CD4-positive, CD25-positive, alpha-beta regulatory T cell (primary cell): ENCODE data around the gene SAMD8. TPM values are rescaled to one million over a fixed set of nuclear protein-coding genes. Genes with fewer than 3 reads are reported as not detected.
"Not testable (repeated sequence)": the region's sequence is repeated elsewhere in the genome, so short reads cannot be mapped to it uniquely, and the experiment has no call there.

ENCODE experiments used
- ATAC-seq, 2 donors: fragments of 150-1000 bp; cut with Tn5 transposase; one replicate each; pipeline ENCODE4 v1.10.0; 2021; ENCODE audit warnings: low read depth in 2 of 2, moderate number of reproducible peaks in 2 of 2, moderate library complexity in 1 of 2
- DNase-seq, 3 donors: peaks; one replicate each; pipeline versions ENCODE4 v3.0.0 to v3.0.0-alpha.2; 2012 to 2022; ENCODE audit warnings: mixed read lengths in 1 of 3
- H3K27ac ChIP-seq: one replicate; pipeline ENCODE4 v1.7.0; 2013; ENCODE audit warnings: mild to moderate bottlenecking, low read length; ENCODE audit not compliant: insufficient read depth, poor library complexity, severe bottlenecking
- H3K27me3 ChIP-seq: one replicate; pipeline ENCODE4 v1.7.0; 2013; ENCODE audit warnings: low read length; ENCODE audit not compliant: control insufficient read depth, insufficient read depth
- H3K36me3 ChIP-seq: one replicate; pipeline ENCODE4 v1.7.0; 2013; ENCODE audit warnings: mild to moderate bottlenecking, low read length, moderate library complexity; ENCODE audit not compliant: control insufficient read depth, insufficient read depth
- H3K4me1 ChIP-seq: 2 replicates; pipeline ENCODE4 v1.7.0; 2013; ENCODE audit warnings: mild to moderate bottlenecking, low read length; ENCODE audit not compliant: insufficient read depth, control insufficient read depth, poor library complexity, severe bottlenecking
- H3K4me3 ChIP-seq: one replicate; pipeline ENCODE4 v1.7.0; 2013; ENCODE audit warnings: low read depth, mild to moderate bottlenecking, low read length, moderate library complexity
- H3K9me3 ChIP-seq, 2 experiments: 1 replicate in 1 of 2; 2 replicates in 1 of 2; pipeline ENCODE4 v1.7.0; 2013; ENCODE audit warnings: low read length in 2 of 2, mild to moderate bottlenecking in 1 of 2, moderate library complexity in 1 of 2; ENCODE audit not compliant: control insufficient read depth in 2 of 2
- H3K27ac Mint-ChIP-seq, 3 donors: one replicate each; pipeline ENCODE4 v1.8.0; 2020 to 2022; ENCODE audit warnings: mild to moderate bottlenecking in 3 of 3, mixed read lengths in 3 of 3, moderate library complexity in 2 of 3
- H3K27me3 Mint-ChIP-seq: one replicate; pipeline ENCODE4 v1.8.0; 2022; ENCODE audit warnings: mild to moderate bottlenecking, mixed read lengths
- H3K36me3 Mint-ChIP-seq: one replicate; pipeline ENCODE4 v1.8.0; 2020; ENCODE audit warnings: mixed read lengths
- H3K4me1 Mint-ChIP-seq, 4 donors: one replicate each; pipeline ENCODE4 v1.8.0; 2020 to 2022; ENCODE audit warnings: mixed read lengths in 4 of 4, mild to moderate bottlenecking in 1 of 4
- H3K4me3 Mint-ChIP-seq, 4 donors: one replicate each; pipeline ENCODE4 v1.8.0; 2020 to 2022; ENCODE audit warnings: mild to moderate bottlenecking in 4 of 4, mixed read lengths in 4 of 4, moderate library complexity in 3 of 4
- H3K9me3 Mint-ChIP-seq, 7 donors: one replicate each; pipeline ENCODE4 v1.8.0; 2020 to 2022; ENCODE audit warnings: mixed read lengths in 7 of 7, mild to moderate bottlenecking in 3 of 7, moderate library complexity in 2 of 7
- polyA plus RNA-seq, 4 donors: library from polyadenylated mRNA; unstranded; fragments of 300-500 nt; fragmentation: Illumina TruSeq; gene quantifications; one replicate each; pipeline ENCODE4 v1.2.3, GENCODE V29; 2021
- total RNA-seq: library from RNA; stranded (reverse); gene quantifications from one replicate; pipeline ENCODE4 v1.2.3, GENCODE V29; 2022

SAMD8 gene
- total and polyA plus RNA-seq, 5 donors from 2014 or later: 6.5 to 36.9 (median 8.0) TPM

DNA sequence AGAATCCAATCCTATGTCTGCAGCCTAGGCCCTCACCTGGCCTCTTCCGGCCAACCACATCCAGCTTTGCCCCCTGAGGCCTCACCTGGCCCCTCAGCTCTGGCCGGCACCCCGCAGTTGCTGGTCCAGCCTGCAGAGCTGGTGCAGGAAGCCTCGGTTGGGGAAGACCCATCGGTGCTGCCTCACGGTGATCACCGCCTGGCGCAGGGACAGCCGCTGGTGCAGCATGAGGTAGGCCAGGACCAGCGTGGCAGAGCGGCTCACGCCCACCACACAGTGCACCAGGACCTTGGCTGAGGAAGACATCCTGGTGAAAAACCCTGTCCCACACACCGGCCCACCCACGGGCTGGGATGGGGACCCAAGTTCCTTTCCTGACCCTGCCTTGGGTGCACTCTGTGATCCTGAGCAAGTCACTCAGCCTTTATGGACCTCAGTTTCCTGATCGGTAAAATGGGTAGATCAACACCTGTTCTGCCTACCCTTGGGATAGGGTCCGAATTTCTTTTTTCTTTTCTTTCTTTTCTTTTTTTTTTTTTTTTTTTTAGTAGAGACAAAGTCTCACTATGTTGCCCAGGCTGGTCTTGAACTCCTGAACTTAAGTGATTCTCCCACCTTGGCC is 5.8 kb upstream of the SAMD8 start:
- no peak overlapping the region for H3K27ac Mint-ChIP-seq
- peaks cover 4% of the 10 kb centered on the region for H3K27me3 Mint-ChIP-seq
- no peak overlapping the region for H3K4me3 Mint-ChIP-seq
- Histone ChIP-seq H3K9me3 (no peaks in the 10 kb centered on the region), H3K4me3 (no peak overlapping the region), H3K4me1 (peaks cover 8% of the 10 kb centered on the region), H3K27ac (no peak overlapping the region), H3K36me3 (no peaks in the 10 kb centered on the region), H3K27me3 (no peaks in the 10 kb centered on the region)
- peaks cover 0 to 18% (median 7%) of the 10 kb centered on the region in 4 donors for H3K4me1 Mint-ChIP-seq
- ATAC-seq (no peak), DNase-seq (no peak)
- no peaks in the 10 kb centered on the region for H3K9me3 Mint-ChIP-seq
- H3K36me3 Mint-ChIP-seq: no peaks in the 10 kb centered on the region

DNA sequence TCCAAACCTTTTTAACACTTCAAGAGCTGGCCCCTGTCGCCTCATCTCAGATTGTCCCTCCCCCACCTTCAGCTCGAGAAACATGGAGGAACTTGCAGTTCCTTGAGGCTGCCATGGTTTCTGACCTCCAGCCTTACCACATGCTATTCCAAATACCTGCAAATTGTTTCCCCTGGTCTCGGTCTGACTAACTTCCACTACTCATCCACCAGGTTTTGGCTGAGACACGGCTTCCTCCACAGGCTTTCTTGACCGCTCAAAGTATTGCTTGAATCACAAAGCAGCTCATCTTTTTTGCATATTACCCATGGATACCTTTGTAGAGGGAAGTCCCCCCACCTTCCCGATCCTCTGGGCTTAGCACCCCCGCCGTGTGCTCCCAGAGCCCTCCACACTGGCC is 5.2 kb upstream of the SAMD8 start:
- Histone ChIP-seq H3K9me3 (no peaks in the 10 kb centered on the region), H3K36me3 (no peaks in the 10 kb centered on the region), H3K27ac (no peak overlapping the region), H3K4me1 (peaks cover 12% of the 10 kb centered on the region), H3K4me3 (no peak overlapping the region), H3K27me3 (no peaks in the 10 kb centered on the region)
- H3K9me3 Mint-ChIP-seq: no peaks in the 10 kb centered on the region
- H3K4me3 Mint-ChIP-seq: peak overlapping the region in 1 of 4 donors; percentile 49
- DNase-seq: no peak
- ATAC-seq: no peak
- no peaks in the 10 kb centered on the region for H3K36me3 Mint-ChIP-seq
- H3K27me3 Mint-ChIP-seq: peaks cover 4% of the 10 kb centered on the region
- H3K27ac Mint-ChIP-seq: no peak overlapping the region
- peaks cover 0 to 24% (median 9%) of the 10 kb centered on the region in 4 donors for H3K4me1 Mint-ChIP-seq

DNA sequence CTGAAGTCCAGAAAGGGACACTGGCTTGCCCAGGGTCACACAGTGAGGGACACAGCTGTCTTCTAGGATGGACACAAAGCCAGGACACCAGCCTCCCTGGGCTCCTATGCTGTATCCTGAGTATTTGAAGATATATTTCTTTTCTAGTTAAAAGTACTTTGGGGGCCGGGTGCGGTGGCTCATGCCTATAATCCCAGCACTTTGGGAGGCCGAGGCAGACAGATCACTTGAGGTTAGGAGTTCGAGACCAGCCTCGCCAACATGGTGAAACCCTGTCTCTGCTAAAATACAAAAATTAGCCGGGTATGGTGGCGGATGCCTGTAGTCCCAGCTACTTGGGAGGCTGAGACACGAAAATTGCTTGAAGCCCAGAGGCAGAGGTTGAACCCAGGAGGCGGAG is 4.6 kb upstream of the SAMD8 start:
- not testable (repeated sequence) for H3K27ac Mint-ChIP-seq, H3K27me3 Mint-ChIP-seq, H3K4me3 ChIP-seq, H3K9me3 Mint-ChIP-seq, H3K27ac ChIP-seq, H3K27me3 ChIP-seq, H3K9me3 ChIP-seq, DNase-seq, H3K36me3 Mint-ChIP-seq, ATAC-seq, H3K4me3 Mint-ChIP-seq, H3K36me3 ChIP-seq
- H3K4me1 ChIP-seq: peaks cover 12% of the 10 kb centered on the region
- H3K4me1 Mint-ChIP-seq: peaks cover 0 to 27% (median 10%) of the 10 kb centered on the region in 4 donors

DNA sequence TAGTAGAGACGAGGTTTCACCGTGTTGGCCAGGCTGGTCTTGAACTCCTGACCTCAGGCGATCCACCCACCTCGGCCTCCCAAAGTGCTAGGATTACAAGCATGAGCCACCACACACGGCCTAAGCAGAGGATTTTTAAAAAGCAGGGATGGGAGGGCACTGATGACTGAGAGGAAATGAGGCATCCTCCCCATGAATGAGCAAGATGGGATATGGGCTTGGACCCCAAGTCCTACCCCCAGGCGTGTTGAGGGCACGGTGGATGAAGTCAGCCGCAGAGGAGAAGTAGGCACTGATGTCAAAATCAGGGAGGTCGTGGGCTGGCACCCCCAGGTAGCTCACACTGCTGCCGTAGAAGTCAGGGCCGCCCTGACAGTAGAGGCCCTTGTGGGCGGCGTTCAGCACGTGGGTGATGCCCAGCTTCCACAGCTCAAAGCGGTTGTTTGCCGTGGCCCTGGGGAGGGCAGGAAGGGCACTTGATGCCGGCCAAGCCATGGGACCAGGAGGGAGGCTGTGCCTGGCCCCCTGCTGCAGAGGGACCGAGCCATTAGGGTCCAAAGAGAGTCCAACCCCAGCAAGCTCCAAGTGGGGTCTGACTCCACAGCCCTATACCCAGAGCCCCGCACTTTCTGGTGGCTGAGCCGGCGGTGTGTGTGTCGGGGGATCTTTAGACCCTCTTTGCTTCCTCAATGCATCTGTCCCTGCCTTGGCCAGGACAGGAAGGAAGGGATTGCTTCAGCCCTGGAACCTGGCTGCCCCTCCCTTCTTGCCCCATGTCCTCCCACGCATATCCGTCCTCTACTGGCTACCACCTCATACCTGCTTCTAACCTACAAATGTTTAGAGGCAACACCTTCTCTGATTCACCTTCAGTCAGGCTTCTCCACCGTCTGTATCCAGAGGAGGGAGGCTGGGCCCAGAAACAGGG is 3.4 kb upstream of the SAMD8 start:
- Mint-ChIP-seq H3K27me3 (peaks cover 8% of the 10 kb centered on the region), H3K4me1 (peaks cover 7 to 37% (median 19%) of the 10 kb centered on the region in 4 donors), H3K27ac (peak overlapping the region in 1 of 3 donors; percentile 85), H3K9me3 (no peaks in the 10 kb centered on the region), H3K36me3 (no peaks in the 10 kb centered on the region), H3K4me3 (peak overlapping the region in 1 of 4 donors; percentile 77)
- Histone ChIP-seq H3K27ac (no peak overlapping the region), H3K36me3 (no peaks in the 10 kb centered on the region), H3K27me3 (no peaks in the 10 kb centered on the region), H3K9me3 (no peaks in the 10 kb centered on the region), H3K4me1 (peaks cover 16% of the 10 kb centered on the region), H3K4me3 (no peak overlapping the region)
- DNase-seq (no peak), ATAC-seq (no peak)

DNA sequence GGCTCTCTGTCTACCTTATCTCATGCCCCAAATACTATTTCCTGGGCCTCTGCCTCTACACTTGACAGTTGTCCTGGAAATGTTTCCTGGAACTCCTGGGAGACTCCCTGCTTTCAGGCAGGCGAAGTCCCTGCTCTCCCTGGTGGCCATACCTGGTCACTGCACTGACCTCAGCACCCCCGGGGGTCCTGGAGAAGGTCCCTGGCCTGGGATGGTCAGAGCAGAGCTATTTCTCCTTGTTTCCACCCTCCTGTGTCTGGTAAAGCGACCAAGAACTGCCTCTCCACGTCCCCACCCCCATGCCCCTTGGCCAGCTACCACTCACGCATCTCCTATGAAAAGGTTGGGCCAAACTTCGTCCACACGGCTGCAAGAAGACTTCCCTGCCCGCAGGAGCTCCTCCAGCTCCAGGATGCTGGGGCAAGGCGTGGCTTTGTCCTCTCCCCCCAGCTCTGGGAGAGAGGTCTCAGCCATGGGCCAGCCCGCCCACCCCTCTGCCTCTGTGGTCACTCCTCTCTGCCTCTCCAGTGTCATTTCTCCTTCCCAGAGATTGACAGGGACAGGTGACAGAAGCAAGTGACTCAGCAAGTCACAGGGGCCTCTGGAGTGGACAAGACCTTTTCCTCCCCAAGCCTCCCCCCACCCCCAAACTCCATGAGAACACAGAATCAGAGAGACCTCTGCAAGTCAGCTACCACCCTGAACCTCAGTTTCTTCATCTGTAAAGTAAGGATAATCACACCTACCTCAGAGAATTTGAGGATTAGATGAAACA is 2.6 kb upstream of the SAMD8 start:
- Histone ChIP-seq H3K9me3 (no peaks in the 10 kb centered on the region), H3K36me3 (no peaks in the 10 kb centered on the region), H3K27me3 (no peaks in the 10 kb centered on the region), H3K4me1 (peaks cover 20% of the 10 kb centered on the region), H3K27ac (no peak overlapping the region), H3K4me3 (no peak overlapping the region)
- H3K27me3 Mint-ChIP-seq: peaks cover 8% of the 10 kb centered on the region
- no peak for DNase-seq
- H3K9me3 Mint-ChIP-seq: no peaks in the 10 kb centered on the region
- no peaks in the 10 kb centered on the region for H3K36me3 Mint-ChIP-seq
- H3K4me1 Mint-ChIP-seq: peaks cover 7 to 46% (median 28%) of the 10 kb centered on the region in 4 donors
- ATAC-seq: no peak
- peak overlapping the region; percentile 26 to 94 (median 85) for H3K27ac Mint-ChIP-seq
- peak overlapping the region; percentile 87 to 99 (median 91) for H3K4me3 Mint-ChIP-seq

DNA sequence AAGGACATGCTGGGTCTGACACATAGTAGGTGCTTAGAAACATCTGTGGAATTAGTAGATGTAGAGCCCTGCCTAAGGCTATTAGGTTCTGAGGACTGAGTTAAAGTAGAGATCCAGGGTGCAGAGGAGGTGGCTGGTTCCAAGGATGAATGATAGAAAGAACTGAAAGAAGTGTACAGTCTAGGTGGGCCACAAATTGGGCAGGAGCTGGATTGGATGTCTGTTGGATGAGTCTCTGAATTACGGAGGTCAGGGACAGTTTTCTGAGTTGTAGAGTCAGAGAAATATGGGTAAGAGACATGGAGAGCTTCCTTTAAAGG is 2.0 kb upstream of the SAMD8 start:
- Histone ChIP-seq H3K4me1 (peaks cover 20% of the 10 kb centered on the region), H3K27ac (no peak overlapping the region), H3K27me3 (no peaks in the 10 kb centered on the region), H3K4me3 (no peak overlapping the region), H3K36me3 (no peaks in the 10 kb centered on the region), H3K9me3 (no peaks in the 10 kb centered on the region)
- H3K9me3 Mint-ChIP-seq: no peaks in the 10 kb centered on the region
- H3K27ac Mint-ChIP-seq: peak overlapping the region; percentile 26 to 97 (median 94)
- H3K4me1 Mint-ChIP-seq: peaks cover 8 to 51% (median 32%) of the 10 kb centered on the region in 4 donors
- ATAC-seq (no peak), DNase-seq (no peak)
- peaks cover 8% of the 10 kb centered on the region for H3K27me3 Mint-ChIP-seq
- peak overlapping the region; percentile 87 to 99 (median 91) for H3K4me3 Mint-ChIP-seq
- no peaks in the 10 kb centered on the region for H3K36me3 Mint-ChIP-seq

DNA sequence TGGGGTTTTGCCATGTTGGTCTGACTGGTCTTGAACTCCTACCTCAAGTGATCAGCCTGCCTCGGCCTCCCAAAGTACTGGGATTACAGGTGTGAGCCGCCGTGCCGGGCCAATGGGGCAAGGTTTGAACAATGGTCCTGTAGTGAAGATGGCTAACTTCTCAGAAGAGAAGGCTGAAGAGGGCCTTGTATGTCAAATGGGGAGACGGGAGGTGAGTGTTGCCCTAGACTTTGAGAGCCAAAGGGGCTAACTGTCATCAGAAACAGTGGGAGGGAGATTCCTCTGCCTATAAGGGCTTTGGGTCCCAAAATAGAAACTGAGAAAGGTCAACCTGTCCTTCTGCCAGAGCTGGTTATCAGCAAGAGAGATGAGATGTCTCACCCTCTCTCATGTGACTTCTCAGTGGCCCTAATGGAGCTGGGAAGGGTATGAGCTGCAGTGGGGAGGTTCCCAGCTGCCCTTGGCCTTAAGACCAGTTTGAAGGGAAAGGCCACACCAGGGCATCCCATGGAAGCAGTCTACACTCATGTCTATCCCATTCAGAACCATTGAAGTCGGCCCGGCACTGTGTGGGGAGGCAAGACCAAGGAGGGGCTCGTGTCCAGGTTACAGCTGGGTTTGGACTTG is 1.3 kb upstream of the SAMD8 start:
- H3K4me1 ChIP-seq: peaks cover 26% of the 10 kb centered on the region
- Mint-ChIP-seq H3K4me3 (peak overlapping the region; percentile 87 to 99 (median 91)), H3K4me1 (peaks cover 16 to 58% (median 39%) of the 10 kb centered on the region in 4 donors), H3K27me3 (peaks cover 8% of the 10 kb centered on the region), H3K27ac (peak overlapping the region; percentile 43 to 97 (median 94)), H3K9me3 (no peaks in the 10 kb centered on the region), H3K36me3 (no peaks in the 10 kb centered on the region)
- no peak for ATAC-seq
- no peaks in the 10 kb centered on the region for H3K36me3 ChIP-seq
- DNase-seq: no peak
- no peaks in the 10 kb centered on the region for H3K27me3 ChIP-seq
- peak overlapping the region; percentile 94 for H3K27ac ChIP-seq
- H3K9me3 ChIP-seq: no peaks in the 10 kb centered on the region
- peak overlapping the region; percentile 90 for H3K4me3 ChIP-seq
